Hepatocyte (in vitro differentiated cells): ENCODE results near the gene SIMC1.

Experiments
- CTCF ChIP-seq: fragments of 200-600 bp; sonication (generic); IDR thresholded peaks from 2 replicates; pipeline ENCODE4 v1.5.1; 2016; ENCODE audit warnings: antibody characterized with exemption, mild to moderate bottlenecking; ENCODE audit not compliant: poor library complexity
- EZH2 ChIP-seq: fragments of 200-600 bp; sonication (generic); IDR thresholded peaks from 2 replicates; pipeline ENCODE4 v1.6.1; 2016; ENCODE audit warnings: antibody characterized with exemption, mild to moderate bottlenecking, borderline replicate concordance

DNA sequence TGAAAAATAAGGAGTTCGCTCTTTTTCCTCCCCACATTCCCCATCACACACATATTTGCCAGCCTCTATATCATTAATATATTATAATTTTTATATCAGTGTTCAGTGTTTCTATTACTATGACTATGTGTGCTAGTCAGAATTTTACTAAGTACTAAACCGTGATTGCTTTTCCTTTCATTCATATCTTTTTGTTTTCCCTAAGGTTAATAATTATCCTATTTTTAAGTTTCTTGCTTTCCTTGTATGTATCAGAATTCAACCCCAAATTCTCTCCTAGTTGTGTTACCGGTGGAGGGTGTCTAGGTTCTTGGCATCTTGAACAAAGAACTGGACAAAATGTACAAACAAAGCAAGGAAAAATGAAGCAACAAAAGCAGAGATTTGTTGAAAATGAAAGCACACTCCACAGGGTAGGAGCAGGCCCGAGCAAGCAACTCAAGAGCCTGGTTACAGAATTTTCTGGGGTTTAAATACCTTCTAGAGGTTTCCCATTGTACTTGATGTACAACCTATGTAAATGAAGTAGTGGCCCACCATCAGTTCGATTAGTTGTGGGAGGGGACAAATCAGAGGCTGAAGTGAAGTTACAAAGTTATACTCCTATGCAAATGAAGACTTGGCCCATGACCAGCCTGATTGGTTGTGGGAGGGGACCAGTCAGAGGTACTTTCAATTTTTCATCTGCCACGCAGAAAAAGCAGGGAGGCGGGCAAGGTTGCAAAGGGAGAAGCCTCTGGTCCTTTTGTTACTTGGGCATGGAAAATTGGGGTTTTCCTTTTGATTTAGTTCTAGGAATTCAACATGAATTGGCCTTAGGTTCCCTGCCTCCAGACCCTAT, 79.5 kb downstream of the SIMC1 start:
- no peak for TF ChIP-seq EZH2
- TF ChIP-seq CTCF, result no peak
